Epithelial cell of proximal tubule (primary cell): ENCODE data around the gene PIGN. TPM values are rescaled to one million over a fixed set of nuclear protein-coding genes. Genes with fewer than 3 reads are reported as not detected.

ENCODE experiments used
- DNase-seq: peaks from one replicate; pipeline ENCODE4 v3.0.0-alpha.2; 2011; ENCODE audit warnings: low read depth
- H3K4me3 ChIP-seq: 2 replicates; pipeline ENCODE4 v1.5.1; 2011; ENCODE audit warnings: low read depth, mild to moderate bottlenecking, low read length
- total RNA-seq: library from RNA; depleted of rRNA; stranded (reverse); fragments of >200 nt; gene quantifications from 2 replicates; pipeline ENCODE4 v1.2.3, GENCODE V29; 2015
- TF ChIP-seq, protein P1 (sequence below): conservative IDR thresholded peaks from 2 replicates; pipeline ENCODE4 v1.5.1; 2012; ENCODE audit warnings: low read depth, mild to moderate bottlenecking, low read length

Gene PIGN
- total RNA-seq, 1 donor from 2014 or later = 21.4 TPM

DNA sequence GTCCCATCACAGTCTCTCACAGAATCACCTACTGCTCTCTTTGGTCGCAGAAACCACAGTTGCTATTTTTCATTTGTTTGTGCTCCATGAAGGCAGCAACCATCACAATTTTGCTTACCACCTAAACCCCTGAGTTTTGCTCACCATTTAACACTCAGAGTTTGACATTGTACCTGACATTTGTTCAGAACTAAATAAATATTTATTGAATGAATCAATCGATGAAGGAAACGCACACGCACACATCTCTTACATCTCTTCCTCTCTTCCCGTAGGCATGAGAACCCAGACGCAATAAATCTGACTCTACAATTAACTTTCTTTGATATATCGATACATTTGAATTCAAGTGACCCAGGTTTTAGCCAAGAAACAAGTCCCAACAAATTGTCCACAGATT is 188.5 kb downstream of the PIGN start:
- no peak for DNase-seq
- H3K4me3 ChIP-seq = no peak overlapping the region

DNA sequence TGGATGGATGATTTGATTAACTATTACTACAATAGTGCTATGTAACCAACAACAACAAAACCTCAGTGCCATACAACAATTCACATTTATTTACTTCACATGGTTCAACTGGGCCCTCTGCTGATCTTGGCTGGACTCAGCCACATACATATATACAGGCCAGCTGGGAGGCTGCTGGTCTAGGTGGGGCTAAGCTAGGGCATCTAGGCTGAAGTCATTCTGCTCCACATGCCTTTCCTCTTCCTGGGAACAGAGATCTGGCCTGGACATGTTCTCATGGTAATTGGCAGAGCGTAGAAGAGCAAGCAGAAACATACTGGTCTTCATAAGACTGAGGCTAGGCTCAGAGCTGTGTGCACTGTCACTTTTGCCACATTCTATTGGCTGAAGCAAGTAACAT is 191.2 kb downstream of the PIGN start:
- TF ChIP-seq, protein P1, sequence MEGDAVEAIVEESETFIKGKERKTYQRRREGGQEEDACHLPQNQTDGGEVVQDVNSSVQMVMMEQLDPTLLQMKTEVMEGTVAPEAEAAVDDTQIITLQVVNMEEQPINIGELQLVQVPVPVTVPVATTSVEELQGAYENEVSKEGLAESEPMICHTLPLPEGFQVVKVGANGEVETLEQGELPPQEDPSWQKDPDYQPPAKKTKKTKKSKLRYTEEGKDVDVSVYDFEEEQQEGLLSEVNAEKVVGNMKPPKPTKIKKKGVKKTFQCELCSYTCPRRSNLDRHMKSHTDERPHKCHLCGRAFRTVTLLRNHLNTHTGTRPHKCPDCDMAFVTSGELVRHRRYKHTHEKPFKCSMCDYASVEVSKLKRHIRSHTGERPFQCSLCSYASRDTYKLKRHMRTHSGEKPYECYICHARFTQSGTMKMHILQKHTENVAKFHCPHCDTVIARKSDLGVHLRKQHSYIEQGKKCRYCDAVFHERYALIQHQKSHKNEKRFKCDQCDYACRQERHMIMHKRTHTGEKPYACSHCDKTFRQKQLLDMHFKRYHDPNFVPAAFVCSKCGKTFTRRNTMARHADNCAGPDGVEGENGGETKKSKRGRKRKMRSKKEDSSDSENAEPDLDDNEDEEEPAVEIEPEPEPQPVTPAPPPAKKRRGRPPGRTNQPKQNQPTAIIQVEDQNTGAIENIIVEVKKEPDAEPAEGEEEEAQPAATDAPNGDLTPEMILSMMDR = no peak
- H3K4me3 ChIP-seq = no peak overlapping the region
- DNase-seq = no peak

More for the DNA sequence above, 188.5 kb downstream of the PIGN start:
- TF ChIP-seq, protein P1 = no peak

DNA sequence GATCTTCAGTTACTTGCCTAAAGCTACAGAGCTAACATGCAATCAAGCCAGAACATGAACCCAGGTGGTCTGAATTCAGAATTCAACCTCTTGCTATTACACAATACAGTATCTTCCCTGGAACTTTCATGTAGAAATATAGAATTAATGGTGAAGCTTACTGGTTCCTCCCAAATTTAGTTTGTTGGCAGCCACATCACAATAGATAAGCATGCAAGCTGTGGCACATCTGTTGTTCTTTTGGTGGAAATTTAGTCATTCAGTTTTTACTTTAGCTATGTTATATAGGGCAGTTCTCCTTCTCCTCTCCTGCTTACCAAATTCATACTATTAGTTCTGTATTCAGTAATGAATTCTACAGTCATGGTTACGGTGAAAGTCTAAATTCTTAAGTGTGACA is 193.0 kb downstream of the PIGN start:
- no peak overlapping the region for H3K4me3 ChIP-seq
- no peak for DNase-seq
- TF ChIP-seq, protein P1 = no peak

DNA sequence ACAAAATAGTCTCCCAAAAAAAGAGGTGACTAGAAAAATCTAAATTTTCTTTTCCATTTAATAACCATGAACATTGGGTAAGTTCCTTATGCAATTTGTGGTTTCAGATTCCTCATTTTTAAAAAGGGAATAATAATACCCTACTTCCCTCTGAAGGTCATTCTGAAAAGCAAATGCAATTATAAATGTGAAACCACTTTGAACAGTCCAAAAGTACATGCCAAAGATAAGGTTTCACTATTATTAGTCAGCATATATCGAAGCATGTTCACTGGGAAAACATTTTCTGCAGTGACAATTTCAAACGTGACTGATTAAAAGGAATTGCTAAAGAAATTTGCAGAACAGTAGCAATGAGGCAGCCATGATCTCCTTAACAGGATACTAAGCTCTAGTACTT is 193.9 kb downstream of the PIGN start:
- H3K4me3 ChIP-seq = no peak overlapping the region
- TF ChIP-seq, protein P1 = no peak
- DNase-seq = no peak

DNA sequence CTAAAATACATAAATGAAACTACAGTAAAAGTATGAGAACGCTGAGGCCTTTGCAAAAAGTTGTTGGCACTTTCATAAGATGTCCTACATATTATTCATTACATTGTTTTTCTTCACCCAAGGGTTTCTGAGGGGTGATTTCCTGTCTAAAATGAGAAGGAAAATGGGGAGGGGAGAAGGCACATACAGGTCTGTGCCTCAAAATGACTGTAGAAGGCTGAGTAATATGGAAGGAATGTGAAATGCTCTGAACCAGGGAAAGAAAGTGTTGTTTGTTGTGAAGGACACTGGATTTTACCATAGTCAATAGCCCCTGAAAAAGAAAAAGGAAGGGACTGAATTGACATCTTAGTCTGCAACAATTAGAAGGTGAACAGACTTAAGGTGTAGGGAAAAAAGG is 194.6 kb downstream of the PIGN start:
- peak; percentile 72 for DNase-seq
- TF ChIP-seq, protein P1 = no peak
- H3K4me3 ChIP-seq = no peak overlapping the region

DNA sequence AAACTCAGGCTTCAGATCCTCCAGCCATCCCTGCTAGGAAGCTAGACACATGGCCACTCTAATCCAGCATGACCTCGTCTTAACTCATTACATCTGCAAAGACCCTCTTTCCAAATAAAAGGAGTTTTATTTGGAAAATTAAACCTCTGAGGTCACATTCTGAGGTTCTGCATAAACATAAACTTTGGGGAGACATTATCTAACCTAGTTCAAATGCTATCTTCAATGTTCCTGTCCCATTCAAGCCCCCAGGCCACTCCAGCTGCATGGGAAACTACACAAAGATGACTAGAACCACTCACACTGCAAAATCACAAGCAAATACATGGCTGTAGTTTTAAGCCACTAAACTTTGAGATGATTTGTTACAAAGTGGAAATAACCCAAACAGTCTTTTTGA is 195.0 kb downstream of the PIGN start:
- DNase-seq = no peak
- TF ChIP-seq, protein P1 = no peak
- H3K4me3 ChIP-seq = no peak overlapping the region

DNA sequence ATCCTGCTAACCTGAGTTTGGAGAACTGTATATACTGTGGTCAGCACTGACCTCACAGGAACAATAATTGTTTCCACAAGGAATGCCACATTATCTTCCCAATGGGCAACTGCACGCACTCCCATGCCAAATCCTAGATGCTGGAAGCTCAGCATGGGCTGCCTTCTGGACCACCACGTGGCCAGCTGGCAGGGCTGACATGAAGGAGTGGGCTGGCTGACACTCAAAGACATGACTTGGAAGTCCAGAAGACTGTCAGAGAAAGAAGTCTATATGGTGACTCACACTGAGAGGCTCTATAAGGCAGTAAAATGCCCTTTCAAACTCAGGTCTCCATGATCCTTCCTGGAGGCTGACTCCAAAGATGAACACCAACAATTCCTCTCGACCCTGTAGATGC is 195.7 kb downstream of the PIGN start:
- no peak for DNase-seq
- H3K4me3 ChIP-seq = no peak overlapping the region
- TF ChIP-seq, protein P1 = no peak
